WTC11 (cell line): Measurements from ENCODE around the gene C3.

Source experiments
- CTCF ChIP-seq: fragments of 200-600 bp; IDR thresholded peaks from 2 replicates; pipeline ENCODE4 v1.8.0; 2022; ENCODE audit warnings: antibody characterized with exemption
- E2F4 ChIP-seq: sonication (generic); formaldehyde crosslinking; IDR thresholded peaks from 2 replicates; pipeline ENCODE4 v1.8.1; 2022; ENCODE audit warnings: low read depth, mild to moderate bottlenecking, moderate library complexity, missing genetic modification reagents, borderline replicate concordance
- MYBL2 ChIP-seq: sonication (generic); formaldehyde crosslinking; IDR thresholded peaks from 2 replicates; pipeline ENCODE4 v1.8.1; 2023; ENCODE audit warnings: mild to moderate bottlenecking, moderate library complexity, missing genetic modification reagents
- ZBTB21 ChIP-seq: sonication (generic); formaldehyde crosslinking; IDR thresholded peaks from 2 replicates; pipeline ENCODE4 v1.8.1; 2023; ENCODE audit warnings: mild to moderate bottlenecking, missing genetic modification reagents, borderline replicate concordance

- TF ChIP-seq E2F4 (CRISPR knock-in tag) (no peak), ZBTB21 (CRISPR knock-in tag) (no peak), CTCF (no peak), MYBL2 (CRISPR knock-in tag) (no peak)
Measured at GRCh38 chr19:6707011-6707657, 13.3 kb downstream of the C3 start.
